ENCODE measurements around the gene RPL36. TPM values are rescaled to one million over a fixed set of nuclear protein-coding genes. Genes with fewer than 3 reads are reported as not detected.
"Not testable (repeated sequence)": the region's sequence is repeated elsewhere in the genome, so short reads cannot be mapped to it uniquely, and the experiment has no call there.

RPL36 gene
- total RNA-seq, 1 donor from 2014 or later: 1,018 TPM

DNA sequence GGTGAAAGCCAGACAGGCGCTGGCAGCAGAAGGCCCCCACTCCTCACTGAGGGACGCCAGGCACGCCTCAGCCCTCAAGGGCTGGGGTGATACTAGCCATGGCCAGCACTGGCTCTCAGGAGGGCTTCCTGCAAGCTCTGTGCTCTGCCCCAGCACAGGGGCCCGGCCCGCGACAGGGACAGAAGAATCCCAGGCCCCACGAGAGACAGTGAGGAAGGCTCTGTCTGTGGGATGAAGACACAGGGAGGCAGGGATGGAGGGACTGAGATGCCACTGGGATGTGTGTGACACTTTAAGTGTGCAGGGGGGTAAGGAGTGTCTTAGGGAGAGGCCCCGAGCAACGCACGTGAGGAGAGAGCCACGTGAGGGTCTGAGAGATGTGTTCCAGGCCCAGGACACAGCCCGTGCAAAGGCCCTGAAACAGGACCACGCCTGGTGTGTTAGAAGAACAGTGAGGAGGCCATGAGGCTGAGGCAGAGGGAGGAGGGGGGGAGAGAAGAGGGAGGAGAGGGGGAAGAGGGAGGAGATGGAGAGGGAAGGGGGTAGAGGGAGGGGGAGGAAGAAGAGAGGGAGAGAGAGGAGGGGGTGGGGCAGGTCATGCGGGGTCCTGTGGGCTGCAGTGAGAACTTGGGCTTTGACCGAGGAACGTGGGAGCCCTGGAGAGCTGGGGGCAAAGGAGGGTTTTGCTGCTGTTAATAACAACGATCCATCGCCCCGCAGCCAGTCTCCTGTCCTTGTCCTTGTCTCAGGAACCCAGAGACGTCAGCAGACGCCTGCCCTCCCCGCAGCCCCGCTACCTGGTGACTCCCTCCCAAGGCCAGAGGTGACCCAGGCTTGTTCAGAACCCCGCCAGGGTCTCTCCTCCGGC is 7.2 kb downstream of the RPL36 start:
- TF ChIP-seq, protein P1, sequence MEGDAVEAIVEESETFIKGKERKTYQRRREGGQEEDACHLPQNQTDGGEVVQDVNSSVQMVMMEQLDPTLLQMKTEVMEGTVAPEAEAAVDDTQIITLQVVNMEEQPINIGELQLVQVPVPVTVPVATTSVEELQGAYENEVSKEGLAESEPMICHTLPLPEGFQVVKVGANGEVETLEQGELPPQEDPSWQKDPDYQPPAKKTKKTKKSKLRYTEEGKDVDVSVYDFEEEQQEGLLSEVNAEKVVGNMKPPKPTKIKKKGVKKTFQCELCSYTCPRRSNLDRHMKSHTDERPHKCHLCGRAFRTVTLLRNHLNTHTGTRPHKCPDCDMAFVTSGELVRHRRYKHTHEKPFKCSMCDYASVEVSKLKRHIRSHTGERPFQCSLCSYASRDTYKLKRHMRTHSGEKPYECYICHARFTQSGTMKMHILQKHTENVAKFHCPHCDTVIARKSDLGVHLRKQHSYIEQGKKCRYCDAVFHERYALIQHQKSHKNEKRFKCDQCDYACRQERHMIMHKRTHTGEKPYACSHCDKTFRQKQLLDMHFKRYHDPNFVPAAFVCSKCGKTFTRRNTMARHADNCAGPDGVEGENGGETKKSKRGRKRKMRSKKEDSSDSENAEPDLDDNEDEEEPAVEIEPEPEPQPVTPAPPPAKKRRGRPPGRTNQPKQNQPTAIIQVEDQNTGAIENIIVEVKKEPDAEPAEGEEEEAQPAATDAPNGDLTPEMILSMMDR (IDR thresholded peaks at IDR 0.05; ENCODE audit: insufficient read depth, low read length, severe bottlenecking): no peak
- FAIRE-seq: no peak
- peaks cover 46% of the 10 kb centered on the region for H3K36me3 ChIP-seq (ENCODE audit: control insufficient read depth, insufficient read depth, low read length)
- no peak for DNase-seq (ENCODE audit: low read depth)
- no peak overlapping the region for H3K4me3 ChIP-seq (ENCODE audit: low read depth, low read length)
- no peaks in the 10 kb centered on the region for H3K27me3 ChIP-seq (ENCODE audit: control insufficient read depth, insufficient read depth, low read length)

- FAIRE-seq (no peak), DNase-seq (ENCODE audit: low read depth) (no peak)
- TF ChIP-seq, protein P1 (IDR thresholded peaks at IDR 0.05; ENCODE audit: insufficient read depth, low read length, severe bottlenecking): no peak
- H3K36me3 ChIP-seq (ENCODE audit: control insufficient read depth, insufficient read depth, low read length): peaks cover 38% of the 10 kb centered on the region
- H3K4me3 ChIP-seq (ENCODE audit: low read depth, low read length): no peak overlapping the region
- no peaks in the 10 kb centered on the region for H3K27me3 ChIP-seq (ENCODE audit: control insufficient read depth, insufficient read depth, low read length)
Observed at GRCh38 chr19:5697890-5698634, 8.0 kb downstream of the RPL36 start.

DNA sequence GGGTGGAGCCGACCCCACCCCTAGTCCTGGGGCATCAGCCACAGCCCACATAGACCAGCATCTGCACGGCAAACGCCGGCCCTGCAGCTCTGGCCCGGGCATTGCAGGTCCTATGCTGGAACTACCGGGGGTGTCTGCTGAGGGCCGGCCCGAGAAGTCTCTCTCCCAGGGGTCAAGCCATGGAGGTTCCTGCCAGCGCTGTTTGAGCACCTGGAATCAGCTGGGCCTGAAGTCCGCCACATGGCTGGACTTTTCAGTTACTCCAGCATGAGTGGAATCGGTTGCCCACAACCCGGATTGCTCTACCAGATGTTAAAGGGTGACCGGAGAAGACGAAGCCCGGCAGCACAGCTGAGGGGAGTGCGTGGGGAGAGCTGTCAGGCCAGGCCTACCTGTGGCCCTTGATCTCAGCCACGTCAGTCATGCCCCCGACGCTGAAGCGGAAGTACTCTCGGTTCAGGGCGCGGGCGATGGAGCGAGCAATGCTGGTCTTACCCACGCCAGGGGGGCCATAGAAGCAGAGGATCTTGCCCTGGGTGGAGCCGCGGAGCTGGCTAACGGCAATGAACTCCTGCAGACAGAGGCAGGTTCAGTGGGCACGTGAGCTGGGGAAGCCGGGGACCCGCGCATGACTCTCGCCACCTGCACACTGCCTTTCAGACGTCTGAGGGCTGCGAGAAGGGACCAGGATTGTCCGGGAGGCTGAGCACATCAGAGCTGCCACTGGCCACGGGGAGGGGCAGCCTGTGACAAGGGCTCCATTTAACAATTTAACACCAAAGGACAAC is 8.7 kb downstream of the RPL36 start:
- Histone ChIP-seq H3K36me3 (ENCODE audit: control insufficient read depth, insufficient read depth, low read length) (peaks cover 39% of the 10 kb centered on the region), H3K27me3 (ENCODE audit: control insufficient read depth, insufficient read depth, low read length) (no peaks in the 10 kb centered on the region), H3K4me3 (ENCODE audit: low read depth, low read length) (no peak overlapping the region)
- TF ChIP-seq, protein P1 (IDR thresholded peaks at IDR 0.05; ENCODE audit: insufficient read depth, low read length, severe bottlenecking): no peak
- DNase-seq (ENCODE audit: low read depth) (no peak), FAIRE-seq (no peak)

DNA sequence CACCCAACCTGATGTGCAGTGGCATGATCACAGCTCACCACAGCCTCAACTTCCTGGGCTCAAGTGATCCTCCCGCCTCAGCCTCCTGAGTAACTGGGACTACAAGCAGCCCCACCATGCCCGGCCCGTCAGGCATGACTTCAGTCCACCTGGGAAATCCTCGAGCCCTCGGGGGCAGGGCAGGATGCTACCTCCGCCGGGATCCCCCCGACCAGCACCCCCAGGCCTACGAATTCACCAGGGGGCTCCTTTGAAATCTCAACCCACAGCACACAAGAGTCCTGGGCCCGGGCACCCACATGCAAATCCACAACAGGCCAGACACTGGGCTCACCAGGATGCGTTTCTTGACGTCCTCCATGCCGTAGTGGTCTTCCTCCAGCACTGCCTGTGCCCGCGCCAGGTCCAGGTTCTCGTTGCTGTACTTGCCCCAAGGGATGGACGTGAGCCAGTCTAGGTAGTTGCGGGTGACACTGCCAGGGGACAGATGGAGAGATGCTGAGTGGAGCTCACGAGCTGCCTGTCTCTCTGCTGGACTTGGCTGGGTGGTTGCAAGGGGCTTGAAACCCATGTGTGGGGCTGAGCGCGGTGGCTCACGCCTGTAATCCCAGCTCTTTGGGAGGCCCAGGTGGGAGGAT is 10.5 kb downstream of the RPL36 start:
- Histone ChIP-seq H3K4me3 (ENCODE audit: low read depth, low read length) (no peak overlapping the region), H3K27me3 (ENCODE audit: control insufficient read depth, insufficient read depth, low read length) (no peaks in the 10 kb centered on the region), H3K36me3 (ENCODE audit: control insufficient read depth, insufficient read depth, low read length) (peaks cover 48% of the 10 kb centered on the region)
- FAIRE-seq (no peak), DNase-seq (ENCODE audit: low read depth) (no peak)
- TF ChIP-seq, protein P1 (IDR thresholded peaks at IDR 0.05; ENCODE audit: insufficient read depth, low read length, severe bottlenecking): no peak

DNA sequence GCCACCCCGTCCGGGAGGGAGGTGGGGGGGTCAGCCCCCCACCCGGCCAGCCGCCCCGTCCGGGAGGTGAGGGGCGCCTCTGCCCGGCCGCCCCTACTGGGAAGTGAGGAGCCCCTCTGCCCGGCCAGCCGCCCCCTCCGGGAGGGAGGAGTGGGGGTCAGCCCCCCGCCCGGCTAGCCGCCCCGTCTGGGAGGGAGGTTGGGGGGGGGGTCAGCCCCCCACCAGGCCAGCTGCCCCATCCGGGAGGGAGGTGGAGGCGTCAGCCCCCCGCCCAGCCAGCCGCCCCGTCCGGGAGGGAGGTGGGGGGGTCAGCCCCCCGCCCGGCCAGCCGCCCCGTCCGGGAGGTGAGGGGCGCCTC is 11.9 kb downstream of the RPL36 start:
- DNase-seq (ENCODE audit: low read depth); H3K4me3 ChIP-seq (ENCODE audit: low read depth, low read length); FAIRE-seq; H3K27me3 ChIP-seq (ENCODE audit: control insufficient read depth, insufficient read depth, low read length): not testable (repeated sequence)
- peaks cover 40% of the 10 kb centered on the region for H3K36me3 ChIP-seq (ENCODE audit: control insufficient read depth, insufficient read depth, low read length)

All from bronchial epithelial cell (primary cell).